Measurements from ENCODE around the gene GLP1R.

DNA sequence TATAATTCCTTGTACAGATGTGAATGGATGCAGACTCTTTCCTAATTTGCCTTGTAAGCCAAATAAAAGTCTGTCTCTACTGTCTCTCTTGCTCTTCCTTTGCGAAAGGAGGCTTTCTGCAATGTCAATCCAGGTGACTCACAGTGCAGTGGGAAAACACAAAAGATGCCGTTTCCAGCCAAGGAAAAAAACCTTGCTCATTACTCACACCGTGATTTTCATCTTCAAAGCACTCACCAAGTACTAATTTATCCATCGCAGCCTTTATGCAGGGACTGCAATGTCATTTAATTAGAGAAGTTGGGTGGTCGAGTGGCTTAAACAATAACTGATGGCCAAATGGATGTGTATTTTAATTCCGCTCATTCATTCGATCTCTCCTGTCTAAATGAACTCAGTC lies 42.6 kb downstream of the GLP1R start:
- TF ChIP-seq CTCF (IDR thresholded peaks at IDR 0.05; ENCODE audit: insufficient read depth, low read length, poor library complexity, severe bottlenecking) (no peak), EZH2phosphoT487 (conservative IDR thresholded peaks at IDR 0.05; ENCODE audit: low read length) (no peak)
